HFF-Myc (cell line): Measurements from ENCODE around the gene UQCC3.

ENCODE experiments used
- DNase-seq: peaks from one replicate; pipeline ENCODE4 v3.0.0-alpha.2; 2011; ENCODE audit warnings: low read depth; ENCODE audit errors: extremely low read depth
- H3K4me3 ChIP-seq: replicated peaks from 2 replicates; pipeline ENCODE4 v1.5.1; 2011; ENCODE audit warnings: low read depth, mild to moderate bottlenecking, control low read depth, low read length
- TF ChIP-seq, protein P1 (sequence below): IDR thresholded peaks from 2 replicates; pipeline ENCODE4 v1.5.1; 2012; ENCODE audit warnings: mild to moderate bottlenecking, low read depth, low read length, control low read depth; ENCODE audit errors: missing control alignments

The UQCC3 gene

DNA sequence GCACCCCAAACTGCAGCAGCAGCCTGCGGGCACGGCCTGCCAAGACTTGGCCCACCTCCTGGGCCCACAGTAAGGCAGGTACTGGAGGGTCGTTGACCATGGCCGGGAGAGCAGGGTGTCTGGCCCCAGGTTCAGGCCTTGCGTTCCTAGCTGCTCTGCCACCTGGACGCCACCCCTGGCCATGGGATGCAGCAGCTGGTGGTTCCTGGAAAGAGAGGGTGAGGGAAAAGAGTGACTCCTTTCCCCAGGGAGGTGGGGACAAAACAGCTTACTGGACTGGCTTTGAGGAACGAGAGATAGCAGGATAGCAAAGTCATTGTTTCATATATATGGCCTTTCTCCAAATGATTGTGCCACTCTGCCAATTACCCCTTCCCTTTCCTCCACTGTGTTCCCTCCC is 33.9 kb downstream of the UQCC3 start:
- no peak for DNase-seq
- TF ChIP-seq, protein P1, sequence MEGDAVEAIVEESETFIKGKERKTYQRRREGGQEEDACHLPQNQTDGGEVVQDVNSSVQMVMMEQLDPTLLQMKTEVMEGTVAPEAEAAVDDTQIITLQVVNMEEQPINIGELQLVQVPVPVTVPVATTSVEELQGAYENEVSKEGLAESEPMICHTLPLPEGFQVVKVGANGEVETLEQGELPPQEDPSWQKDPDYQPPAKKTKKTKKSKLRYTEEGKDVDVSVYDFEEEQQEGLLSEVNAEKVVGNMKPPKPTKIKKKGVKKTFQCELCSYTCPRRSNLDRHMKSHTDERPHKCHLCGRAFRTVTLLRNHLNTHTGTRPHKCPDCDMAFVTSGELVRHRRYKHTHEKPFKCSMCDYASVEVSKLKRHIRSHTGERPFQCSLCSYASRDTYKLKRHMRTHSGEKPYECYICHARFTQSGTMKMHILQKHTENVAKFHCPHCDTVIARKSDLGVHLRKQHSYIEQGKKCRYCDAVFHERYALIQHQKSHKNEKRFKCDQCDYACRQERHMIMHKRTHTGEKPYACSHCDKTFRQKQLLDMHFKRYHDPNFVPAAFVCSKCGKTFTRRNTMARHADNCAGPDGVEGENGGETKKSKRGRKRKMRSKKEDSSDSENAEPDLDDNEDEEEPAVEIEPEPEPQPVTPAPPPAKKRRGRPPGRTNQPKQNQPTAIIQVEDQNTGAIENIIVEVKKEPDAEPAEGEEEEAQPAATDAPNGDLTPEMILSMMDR: no peak
- H3K4me3 ChIP-seq: peak overlapping the region; percentile 70

DNA sequence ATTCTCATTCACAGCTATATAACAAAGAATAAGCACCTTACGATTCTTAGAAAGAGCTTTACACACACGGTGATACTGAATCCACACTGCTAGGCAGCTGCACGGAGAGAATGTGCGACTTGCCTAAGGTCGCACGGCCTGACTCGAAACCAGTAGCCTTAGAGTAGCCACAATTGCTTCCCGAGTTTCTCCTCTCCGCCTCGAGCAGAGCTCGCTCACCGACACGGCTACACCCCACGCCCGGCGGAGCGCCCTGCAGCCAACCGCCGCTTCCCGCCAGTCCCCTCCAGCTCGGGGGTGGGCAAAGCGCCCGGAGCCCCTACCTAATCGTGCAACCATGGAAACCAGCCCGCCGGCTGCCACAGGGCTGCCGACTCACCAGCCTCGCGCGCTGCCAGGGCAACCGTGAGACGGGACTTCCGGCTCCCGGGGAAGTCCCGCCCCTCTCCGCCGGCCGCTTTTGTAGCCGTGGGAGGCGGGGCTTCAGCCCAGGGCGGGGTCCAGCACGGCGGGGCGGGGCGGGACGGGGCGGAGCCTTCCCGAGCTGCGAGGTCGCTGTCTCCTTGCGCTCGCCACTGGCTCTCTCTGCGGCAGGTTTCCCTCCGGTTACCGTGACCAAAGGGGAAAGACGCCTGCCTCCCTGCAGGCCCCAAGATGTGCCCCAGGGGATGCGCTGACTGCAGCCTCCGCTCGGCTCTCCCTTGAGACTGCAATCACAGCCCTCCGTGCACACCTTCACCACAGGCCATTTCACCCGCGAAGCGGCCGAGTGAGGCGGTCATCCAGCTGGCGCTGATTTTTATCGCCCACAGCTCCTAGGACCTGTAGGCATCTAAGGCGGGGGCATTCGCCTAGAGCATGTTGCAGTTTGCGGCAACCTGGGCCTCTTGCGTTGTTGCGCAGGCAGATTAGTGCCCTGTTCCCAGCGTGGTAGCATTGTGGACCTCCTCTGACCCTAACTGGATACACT is 34.7 kb downstream of the UQCC3 start:
- peak; percentile 63 for DNase-seq
- TF ChIP-seq, protein P1: no peak

DNA sequence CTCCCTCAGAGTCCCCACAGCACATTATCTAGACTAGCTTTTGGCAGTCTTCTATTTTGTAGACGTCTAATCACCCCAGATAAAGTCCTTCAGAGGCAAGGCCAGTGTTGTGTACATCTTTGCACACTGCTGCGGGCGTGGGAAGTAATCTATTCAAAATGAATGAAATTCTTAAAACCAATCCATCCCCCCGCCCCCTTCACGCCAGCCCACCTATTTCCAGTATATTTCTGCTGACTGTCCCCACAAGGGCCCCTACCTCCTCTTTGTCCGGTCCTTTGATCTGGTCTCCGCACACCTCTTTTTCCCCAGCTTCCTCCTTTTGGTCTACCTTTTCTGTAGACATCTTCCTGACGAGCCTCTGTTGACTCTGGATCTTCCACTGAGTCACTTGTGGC is 35.4 kb downstream of the UQCC3 start:
- TF ChIP-seq, protein P1: no peak
- no peak overlapping the region for H3K4me3 ChIP-seq
- DNase-seq: no peak

More for the DNA sequence above, 34.7 kb downstream of the UQCC3 start:
- H3K4me3 ChIP-seq: peak overlapping the region; percentile 70

DNA sequence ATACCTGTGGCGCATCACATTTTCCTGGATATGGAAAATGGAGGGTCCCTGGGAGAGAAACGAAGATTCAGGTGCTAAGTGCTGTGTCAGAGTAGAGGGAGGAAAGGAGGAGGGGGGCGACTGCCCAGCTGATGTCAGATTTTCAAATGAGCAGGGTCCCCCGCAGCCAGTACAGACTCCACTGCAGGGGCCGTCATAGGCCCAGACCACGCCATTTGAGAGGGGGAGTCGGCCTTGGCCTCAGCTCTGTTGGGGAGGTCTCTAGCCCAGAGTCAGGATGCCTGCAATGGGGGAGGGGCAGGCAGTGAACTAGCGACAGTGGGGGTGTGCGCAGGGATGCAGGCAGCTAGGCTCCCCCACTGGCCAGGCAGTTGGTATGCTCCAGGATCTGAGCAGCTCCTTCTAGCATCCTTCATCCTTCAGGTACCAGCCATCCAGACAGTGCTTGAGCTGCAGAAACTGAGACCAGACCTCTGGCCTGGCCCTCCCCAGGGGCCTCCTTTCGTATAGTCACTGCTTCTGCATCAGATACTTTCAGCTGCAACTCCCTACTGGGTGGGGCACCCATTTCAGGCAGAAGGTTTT is 35.9 kb downstream of the UQCC3 start, which contains the start of the genes BSCL2 and GNG3:
Gene BSCL2, minus strand, starts transcription at position 148 of the 585 bp plus-strand sequence. CDS start 229 bp downstream, outside the sequence.
Gene GNG3, plus strand, starts transcription at position 400 of the 585 bp plus-strand sequence. CDS start 620 bp downstream, outside the sequence.
- TF ChIP-seq, protein P1: no peak
- no peak for DNase-seq
- H3K4me3 ChIP-seq: peak within 1 kb of the TSS; percentile 70

DNA sequence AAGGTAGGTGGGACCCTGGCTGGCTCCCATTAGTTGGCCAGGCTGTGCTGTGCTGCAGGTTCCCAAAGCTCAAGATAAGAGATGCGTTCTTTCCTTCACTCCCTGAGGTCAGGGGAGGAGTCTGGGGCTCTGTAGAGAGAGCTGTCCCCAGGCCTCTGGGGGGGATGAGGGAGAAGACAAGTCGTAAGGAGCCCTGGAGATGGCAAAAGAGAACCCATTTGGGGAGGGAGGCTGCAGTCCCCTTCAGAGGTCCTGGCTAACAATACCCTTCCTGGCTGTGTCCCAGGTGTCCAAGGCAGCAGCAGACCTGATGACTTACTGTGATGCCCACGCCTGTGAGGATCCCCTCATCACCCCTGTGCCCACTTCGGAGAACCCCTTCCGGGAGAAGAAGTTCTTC is 36.9 kb downstream of the UQCC3 start:
- no peak for DNase-seq
- TF ChIP-seq, protein P1: no peak
- H3K4me3 ChIP-seq: 0 out of 2 replicates have a peak overlapping the region, but pooled peaks have one; percentile 46

DNA sequence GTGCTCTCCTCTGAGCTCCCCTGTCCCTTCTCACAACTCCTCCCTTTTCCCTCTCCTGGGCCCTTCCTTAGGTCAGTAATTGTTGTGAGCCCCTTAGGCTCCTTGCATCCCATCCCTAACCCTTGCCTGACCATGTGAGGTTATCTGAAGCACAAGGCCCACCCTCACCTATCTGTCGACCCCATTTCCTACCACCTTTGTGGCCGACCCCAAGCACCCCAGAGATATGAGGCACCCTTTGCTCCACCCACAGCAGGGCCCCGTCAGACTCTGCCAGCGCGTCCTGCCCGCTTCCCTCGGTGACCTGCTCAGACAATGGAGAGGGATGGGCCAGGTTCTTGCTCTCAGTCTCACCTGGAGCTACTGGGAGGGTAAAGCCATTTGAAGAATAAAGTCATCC is 37.3 kb downstream of the UQCC3 start:
- no peak for DNase-seq
- TF ChIP-seq, protein P1: no peak
- peak overlapping the region; percentile 46 for H3K4me3 ChIP-seq
